ENCODE measurements around the gene DBF4B. TPM values are rescaled to one million over a fixed set of nuclear protein-coding genes. Genes with fewer than 3 reads are reported as not detected.
"Not testable (repeated sequence)": the region's sequence is repeated elsewhere in the genome, so short reads cannot be mapped to it uniquely, and the experiment has no call there.

The DBF4B gene, protein sequence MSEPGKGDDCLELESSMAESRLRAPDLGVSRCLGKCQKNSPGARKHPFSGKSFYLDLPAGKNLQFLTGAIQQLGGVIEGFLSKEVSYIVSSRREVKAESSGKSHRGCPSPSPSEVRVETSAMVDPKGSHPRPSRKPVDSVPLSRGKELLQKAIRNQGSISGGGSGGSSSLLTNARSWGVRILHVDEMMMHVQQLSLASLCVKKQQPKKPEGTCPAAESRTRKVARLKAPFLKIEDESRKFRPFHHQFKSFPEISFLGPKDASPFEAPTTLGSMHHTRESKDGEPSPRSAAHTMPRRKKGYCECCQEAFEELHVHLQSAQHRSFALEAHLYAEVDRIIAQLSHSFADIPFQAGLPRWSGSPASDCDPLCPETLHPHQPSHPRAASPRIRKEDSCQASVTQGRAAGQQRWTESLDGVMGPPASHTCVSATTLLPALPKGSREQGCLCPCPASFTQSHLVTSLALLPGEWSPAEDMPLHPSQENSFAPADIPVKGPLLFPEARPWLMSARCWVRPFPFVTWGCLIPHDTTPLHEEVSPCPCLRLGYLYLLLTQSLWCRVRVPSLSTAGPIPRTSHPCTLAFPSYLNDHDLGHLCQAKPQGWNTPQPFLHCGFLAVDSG
- total RNA-seq: 10 to 100 TPM; 18.0 to 48.1 TPM

DNA sequence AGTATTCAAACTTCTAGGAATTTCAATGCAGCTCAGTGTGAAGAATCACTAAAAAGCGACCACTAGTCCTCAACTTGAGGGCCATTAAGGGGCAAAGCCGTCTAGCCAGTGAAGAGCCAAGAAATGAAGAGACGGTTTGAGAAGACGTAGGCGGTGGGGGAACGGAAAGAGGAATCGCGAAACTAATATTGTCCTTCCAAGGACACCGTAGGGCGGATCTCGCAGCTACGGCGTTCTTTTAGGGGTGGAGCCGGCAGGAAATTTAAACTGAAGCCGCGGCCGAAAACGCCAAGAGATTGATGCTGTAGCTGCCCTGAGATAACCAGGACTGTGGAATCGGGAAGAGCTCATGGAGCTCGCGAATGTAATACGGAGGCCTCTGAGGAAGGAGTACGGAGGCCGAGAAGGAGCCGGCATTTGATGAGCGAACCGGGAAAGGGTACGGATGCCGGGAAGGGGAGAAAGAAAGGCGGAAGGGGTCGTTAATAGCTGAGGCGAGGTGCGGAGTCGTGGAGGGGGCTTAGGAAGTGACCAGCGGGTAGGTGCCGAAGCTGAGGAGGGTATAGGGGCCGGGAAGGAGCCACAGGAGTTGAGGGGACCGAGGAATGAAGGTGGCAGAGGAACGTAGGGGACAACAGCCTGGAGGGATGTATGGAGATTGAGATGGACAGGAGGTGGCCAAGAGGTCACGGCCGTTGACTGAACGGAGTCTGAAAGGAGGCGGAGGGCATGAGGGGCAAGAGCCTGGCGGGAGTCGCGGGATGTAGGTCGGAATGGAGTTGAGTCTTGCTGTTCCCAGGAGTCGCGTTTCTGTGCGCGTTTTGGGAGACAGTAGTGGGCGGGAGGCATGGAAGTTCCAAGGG is at the start of gene DBF4B:
Gene DBF4B (plus strand): TSS at position 265 of the 863 bp plus-strand sequence. CDS start 156 bp downstream, at position 421.
- DNase-seq (ENCODE audit: low spot score): peak; percentile 83
- no peak within 1 kb of the TSS for H3K4me3 Mint-ChIP-seq
- no peak within 1 kb of the TSS for H3K27ac Mint-ChIP-seq

DNA sequence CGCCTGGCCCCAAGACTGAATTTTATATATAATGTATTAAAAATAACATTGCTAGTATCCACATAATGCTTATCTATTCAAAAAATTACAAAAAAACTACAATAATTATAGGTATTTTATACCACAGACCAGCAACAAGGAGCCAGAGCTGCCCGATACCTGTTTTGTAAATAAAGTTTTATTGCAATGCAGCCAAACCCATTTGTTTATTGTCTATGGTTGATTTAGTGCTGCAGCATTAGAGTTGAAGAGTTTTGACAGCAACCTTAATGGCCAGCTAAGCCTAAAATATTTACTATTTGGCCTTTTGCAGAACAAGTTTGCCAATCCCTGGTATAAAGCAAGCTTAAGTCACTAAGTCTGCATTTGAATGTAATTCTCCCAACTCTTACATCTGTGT is 46.6 kb upstream of the DBF4B start:
- ATAC-seq: no peak
- no peaks in the 10 kb centered on the region for H3K36me3 Mint-ChIP-seq
- no peak overlapping the region for H3K4me3 Mint-ChIP-seq
- H3K4me1 Mint-ChIP-seq (ENCODE audit: low read depth in 2 of 2): peaks cover 0 to 3% of the 10 kb centered on the region in 2 donors
- no peaks in the 10 kb centered on the region for H3K9me3 Mint-ChIP-seq
- peaks cover 12 to 23% of the 10 kb centered on the region in 2 donors for H3K27me3 Mint-ChIP-seq
- H3K27ac Mint-ChIP-seq: no peak overlapping the region
- no peak for DNase-seq (ENCODE audit: low spot score)

More for the DNA sequence above, at the start of gene DBF4B:
- no peaks in the 10 kb centered on the region for H3K9me3 Mint-ChIP-seq
- H3K36me3 Mint-ChIP-seq: no peaks in the 10 kb centered on the region
- H3K4me1 Mint-ChIP-seq (ENCODE audit: low read depth in 2 of 2): no peaks in the 10 kb centered on the region
- peaks cover 0 to 3% of the 10 kb centered on the region in 2 donors for H3K27me3 Mint-ChIP-seq
- peak; percentile 90 to 91 for ATAC-seq

DNA sequence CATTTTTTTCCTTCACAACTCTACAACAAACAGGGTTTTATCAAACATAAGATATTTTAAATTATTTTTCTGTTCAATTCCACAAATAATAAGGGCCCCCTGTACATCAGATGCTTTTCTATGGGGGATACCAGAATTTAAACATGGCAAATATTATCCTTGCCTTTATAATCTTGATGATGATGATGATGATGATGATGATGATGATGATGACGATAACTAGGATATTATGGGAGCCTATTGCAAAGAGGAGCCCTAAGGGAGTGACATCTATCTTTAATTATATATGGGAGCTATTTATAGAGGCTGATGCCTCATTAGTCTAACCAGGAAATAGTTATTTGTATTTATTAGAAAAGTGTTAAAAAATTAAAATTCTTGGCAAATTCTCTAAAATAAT is 45.4 kb upstream of the DBF4B start:
- Mint-ChIP-seq H3K27ac (no peak overlapping the region), H3K4me1 (ENCODE audit: low read depth in 2 of 2) (no peaks in the 10 kb centered on the region), H3K4me3 (no peak overlapping the region), H3K36me3 (no peaks in the 10 kb centered on the region), H3K27me3 (peaks cover 14 to 19% of the 10 kb centered on the region in 2 donors), H3K9me3 (no peaks in the 10 kb centered on the region)
- no peak for ATAC-seq
- DNase-seq (ENCODE audit: low spot score): no peak

DNA sequence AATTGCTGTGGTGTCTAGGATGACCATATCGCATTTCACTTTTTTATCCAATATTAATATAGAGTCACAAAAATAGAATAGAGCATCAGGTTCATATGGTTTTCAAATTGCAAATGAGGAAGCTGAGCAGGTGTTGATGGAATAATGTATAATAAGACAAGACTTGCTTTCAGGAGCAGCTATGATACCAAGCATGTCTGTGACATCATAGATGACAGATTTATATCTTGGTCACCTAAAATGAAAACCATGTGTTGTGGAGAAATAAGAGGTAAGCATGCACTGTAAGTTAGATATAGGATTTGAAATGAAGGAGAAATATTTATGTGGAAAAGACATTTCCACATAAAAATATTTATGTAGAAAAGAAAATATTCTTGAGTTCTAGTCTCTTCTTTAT is 43.6 kb upstream of the DBF4B start:
- ATAC-seq (no peak), DNase-seq (ENCODE audit: low spot score) (no peak)
- no peaks in the 10 kb centered on the region for H3K9me3 Mint-ChIP-seq
- H3K4me1 Mint-ChIP-seq (ENCODE audit: low read depth in 2 of 2): no peaks in the 10 kb centered on the region
- H3K27me3 Mint-ChIP-seq: peaks cover 14 to 19% of the 10 kb centered on the region in 2 donors
- H3K27ac Mint-ChIP-seq: no peak overlapping the region
- H3K36me3 Mint-ChIP-seq: no peaks in the 10 kb centered on the region
- H3K4me3 Mint-ChIP-seq: no peak overlapping the region

DNA sequence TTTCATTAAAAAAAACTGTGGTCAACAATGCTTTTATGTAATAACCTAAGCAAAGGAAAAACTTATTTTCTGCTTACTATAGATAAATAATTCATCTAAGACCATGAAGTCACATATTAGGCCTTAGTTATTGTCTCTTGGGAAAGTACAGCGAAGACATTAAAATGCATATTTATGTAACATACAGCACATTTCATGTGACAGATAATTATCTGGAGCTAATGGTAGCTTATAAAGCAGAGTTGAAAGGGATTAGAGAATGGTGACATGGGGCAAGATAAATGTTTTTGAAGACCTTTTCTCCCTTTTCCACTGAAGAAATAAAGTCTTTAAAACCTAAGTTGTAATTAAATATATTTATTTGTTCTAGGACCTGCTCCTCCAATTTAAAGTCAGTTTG is 42.5 kb upstream of the DBF4B start:
- H3K4me1 Mint-ChIP-seq (ENCODE audit: low read depth in 2 of 2): no peaks in the 10 kb centered on the region

DNA sequence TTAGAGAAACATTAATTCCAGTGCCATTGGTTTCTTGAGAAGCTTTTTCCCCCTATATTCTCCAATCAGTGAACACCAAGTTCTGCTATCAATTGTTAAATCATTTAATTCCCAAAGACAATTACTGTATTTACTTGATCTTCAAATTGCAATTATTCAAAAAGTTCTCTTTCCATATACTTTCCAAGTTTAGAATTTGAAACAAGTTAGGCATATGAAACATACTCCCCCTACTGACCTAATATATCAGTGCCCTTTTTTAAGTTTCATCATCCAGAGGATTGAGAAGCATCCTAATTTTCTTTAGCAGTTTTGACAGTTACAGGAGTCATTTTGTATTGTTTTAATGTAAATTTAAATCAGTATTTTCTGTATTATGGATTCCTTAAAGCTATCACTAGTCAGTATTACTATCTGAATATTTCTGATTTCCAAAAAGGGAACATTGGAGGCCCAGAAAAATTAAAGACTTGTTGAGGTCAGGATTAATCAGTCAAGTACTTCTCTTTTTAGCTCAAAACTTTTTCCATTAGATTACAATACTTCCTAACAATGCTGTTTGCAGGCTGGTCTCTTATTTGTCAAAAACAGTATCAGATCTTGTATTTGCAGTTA is 35.9 kb upstream of the DBF4B start:
- DNase-seq (ENCODE audit: low spot score) (no peak), ATAC-seq (no peak)
- Mint-ChIP-seq H3K27ac (no peak overlapping the region), H3K36me3 (no peaks in the 10 kb centered on the region), H3K4me3 (no peak overlapping the region), H3K9me3 (no peaks in the 10 kb centered on the region), H3K27me3 (peaks cover 0 to 1% of the 10 kb centered on the region in 2 donors), H3K4me1 (ENCODE audit: low read depth in 2 of 2) (no peaks in the 10 kb centered on the region)

More for the DNA sequence above, 42.5 kb upstream of the DBF4B start:
- DNase-seq (ENCODE audit: low spot score) (no peak), ATAC-seq (no peak)
- peaks cover 14 to 19% of the 10 kb centered on the region in 2 donors for H3K27me3 Mint-ChIP-seq
- no peak overlapping the region for H3K4me3 Mint-ChIP-seq
- H3K36me3 Mint-ChIP-seq: no peaks in the 10 kb centered on the region
- H3K9me3 Mint-ChIP-seq: no peaks in the 10 kb centered on the region
- no peak overlapping the region for H3K27ac Mint-ChIP-seq

DNA sequence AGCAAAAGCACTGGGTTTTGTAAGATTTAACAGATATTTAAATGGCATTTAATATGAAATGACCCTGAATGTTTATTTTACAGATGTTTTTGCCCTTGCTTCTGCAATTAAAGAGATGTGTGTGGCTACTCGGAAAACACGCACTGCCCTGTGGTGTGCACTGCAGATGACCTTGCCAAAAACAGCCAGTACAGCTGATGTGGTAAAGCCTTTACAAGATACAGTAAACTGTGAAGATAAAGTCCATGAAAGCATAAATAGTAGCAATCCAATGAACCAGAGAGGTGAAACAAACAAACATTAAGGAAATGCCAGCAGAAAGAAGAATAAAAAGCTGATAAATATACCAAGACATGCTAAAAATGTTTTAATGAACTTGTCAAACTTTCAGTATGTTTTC is 34.6 kb upstream of the DBF4B start:
- H3K4me1 Mint-ChIP-seq (ENCODE audit: low read depth in 2 of 2): no peaks in the 10 kb centered on the region
- H3K36me3 Mint-ChIP-seq: peaks cover 2% of the 10 kb centered on the region
- H3K9me3 Mint-ChIP-seq: no peaks in the 10 kb centered on the region
- H3K27ac Mint-ChIP-seq: no peak overlapping the region
- H3K27me3 Mint-ChIP-seq: no peaks in the 10 kb centered on the region
- DNase-seq (ENCODE audit: low spot score): no peak
- H3K4me3 Mint-ChIP-seq: no peak overlapping the region
- ATAC-seq: no peak

DNA sequence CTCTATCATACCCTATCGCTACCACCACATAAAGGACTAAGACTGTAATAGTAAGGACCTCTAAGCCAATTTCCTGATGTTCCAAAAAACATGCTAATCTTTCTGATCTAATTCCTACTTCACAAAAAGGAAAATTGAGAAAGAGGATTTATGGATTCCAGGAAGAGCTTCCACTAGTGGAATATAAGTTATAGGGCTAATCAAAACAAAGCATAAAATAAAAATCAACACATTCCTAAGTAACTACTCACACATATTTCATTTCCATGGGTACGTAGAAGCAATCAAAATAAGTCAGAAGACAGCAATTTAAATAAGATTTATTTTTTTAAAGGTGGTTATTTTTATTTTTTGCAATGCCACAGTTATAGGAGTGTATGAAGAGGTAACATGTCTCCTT is 31.3 kb upstream of the DBF4B start:
- Mint-ChIP-seq H3K27me3 (no peaks in the 10 kb centered on the region), H3K27ac (no peak overlapping the region), H3K4me1 (ENCODE audit: low read depth in 2 of 2) (no peaks in the 10 kb centered on the region), H3K36me3 (peaks cover 13% of the 10 kb centered on the region), H3K9me3 (no peaks in the 10 kb centered on the region), H3K4me3 (no peak overlapping the region)
- DNase-seq (ENCODE audit: low spot score): no peak
- ATAC-seq: no peak

DNA sequence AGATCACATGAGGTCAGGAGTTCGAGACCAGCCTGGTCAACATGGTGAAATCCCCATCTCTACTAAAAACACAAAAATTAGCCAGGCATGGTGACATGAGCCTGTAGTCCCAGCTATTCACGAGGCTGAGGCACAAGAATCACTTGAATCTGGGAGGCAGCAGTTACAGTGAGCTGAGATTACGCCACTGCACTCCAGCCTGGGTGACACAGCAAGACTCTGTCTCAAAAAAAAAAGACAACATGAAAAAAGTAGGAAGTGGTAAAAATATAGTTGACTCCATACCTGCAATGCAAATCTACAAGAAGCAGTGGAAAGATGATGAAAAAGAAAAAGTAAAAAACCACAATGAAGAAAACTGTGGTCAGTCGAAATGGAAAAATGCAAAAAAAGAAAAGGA is 25.2 kb upstream of the DBF4B start:
- not testable (repeated sequence) for ATAC-seq; H3K4me1 Mint-ChIP-seq (ENCODE audit: low read depth in 2 of 2); H3K27me3 Mint-ChIP-seq; H3K9me3 Mint-ChIP-seq; H3K4me3 Mint-ChIP-seq; H3K27ac Mint-ChIP-seq; DNase-seq (ENCODE audit: low spot score)
- peaks cover 17% of the 10 kb centered on the region for H3K36me3 Mint-ChIP-seq

DNA sequence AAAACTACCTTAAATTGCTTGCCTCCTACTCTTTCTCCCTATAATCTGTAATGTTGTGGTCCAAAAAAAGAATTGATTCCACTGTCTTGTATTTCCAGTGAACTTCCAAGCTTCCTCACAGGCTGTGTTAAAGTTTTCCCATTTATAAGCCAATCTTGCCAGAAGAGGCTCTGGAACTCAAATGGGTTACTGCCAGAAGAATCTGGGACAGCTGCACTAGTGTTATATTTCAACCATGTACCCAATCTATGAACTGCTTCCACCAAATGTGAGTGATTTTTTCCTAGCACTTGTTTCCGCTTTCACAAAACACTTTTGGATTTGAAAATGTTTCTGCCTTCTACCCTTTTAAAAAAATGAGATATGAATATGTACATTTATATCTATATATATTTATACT is 20.7 kb upstream of the DBF4B start:
- H3K4me1 Mint-ChIP-seq (ENCODE audit: low read depth in 2 of 2): peaks cover 26 to 27% of the 10 kb centered on the region in 2 donors
- peaks cover 4% of the 10 kb centered on the region for H3K36me3 Mint-ChIP-seq
- peaks cover 0 to 2% of the 10 kb centered on the region in 2 donors for H3K27me3 Mint-ChIP-seq
- no peak overlapping the region for H3K4me3 Mint-ChIP-seq
- H3K27ac Mint-ChIP-seq: no peak overlapping the region
- no peaks in the 10 kb centered on the region for H3K9me3 Mint-ChIP-seq
- ATAC-seq (no peak), DNase-seq (ENCODE audit: low spot score) (no peak)

DNA sequence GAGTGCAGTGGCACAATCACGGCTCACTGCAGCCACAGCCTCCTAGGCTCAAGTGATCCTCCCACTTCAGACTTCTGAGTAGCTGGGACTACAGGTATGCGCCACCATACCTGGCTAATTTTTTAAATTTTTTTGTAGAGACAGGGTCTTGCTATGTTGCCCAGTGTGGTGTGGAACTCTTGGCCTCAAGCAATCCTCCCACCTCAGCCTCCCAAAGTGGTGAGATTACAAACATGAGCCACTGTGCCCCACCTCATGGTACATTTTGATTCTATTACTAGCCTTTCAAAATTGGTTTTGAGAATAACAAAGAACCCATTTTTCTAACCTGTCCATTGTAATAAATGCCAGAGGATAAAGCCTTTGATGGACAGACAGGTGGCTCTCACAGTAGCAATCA is 20.3 kb upstream of the DBF4B start:
- no peak for DNase-seq (ENCODE audit: low spot score)
- Mint-ChIP-seq H3K27me3 (peaks cover 0 to 2% of the 10 kb centered on the region in 2 donors), H3K4me1 (ENCODE audit: low read depth in 2 of 2) (peaks cover 26 to 27% of the 10 kb centered on the region in 2 donors), H3K36me3 (peaks cover 3% of the 10 kb centered on the region), H3K9me3 (no peaks in the 10 kb centered on the region), H3K4me3 (peak overlapping the region; percentile 98), H3K27ac (no peak overlapping the region)
- ATAC-seq: no peak

DNA sequence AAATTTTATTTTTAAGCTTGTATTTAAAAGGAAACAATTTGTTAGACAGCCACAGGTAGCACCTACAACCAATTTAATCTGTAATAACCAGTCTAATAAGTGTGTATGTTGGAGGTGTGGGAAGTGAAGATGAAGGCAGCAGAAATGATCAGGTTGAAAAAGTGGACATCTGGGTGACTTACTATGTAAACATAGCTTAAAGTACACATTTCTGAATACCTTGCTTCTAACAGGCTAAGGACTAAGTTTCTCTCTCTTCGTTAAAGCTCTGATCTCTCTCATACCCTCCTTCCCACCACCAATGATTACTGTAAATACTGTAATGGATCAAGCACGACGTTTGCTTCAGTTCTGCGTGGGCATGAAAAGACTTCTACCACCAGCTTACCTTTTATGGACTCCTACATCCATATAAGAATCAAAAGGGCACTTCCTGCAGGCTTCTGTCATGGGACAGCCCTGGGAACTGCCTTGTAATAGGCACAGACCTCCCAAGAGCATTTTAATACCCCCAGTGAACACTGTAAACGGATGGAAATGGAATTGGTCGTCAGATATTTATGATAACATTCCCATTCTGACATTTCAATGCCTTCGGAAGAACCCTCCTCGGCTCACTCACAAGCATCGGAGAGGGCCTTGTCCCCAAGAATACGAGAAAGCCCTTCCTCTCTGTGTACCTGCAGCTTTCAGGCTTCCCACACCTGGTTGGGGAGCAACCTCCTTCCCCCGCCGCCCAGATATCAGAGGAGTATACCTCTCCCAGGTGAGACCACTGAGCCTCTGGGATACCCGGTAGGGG is 19.6 kb upstream of the DBF4B start:
- H3K4me1 Mint-ChIP-seq (ENCODE audit: low read depth in 2 of 2): peaks cover 26 to 27% of the 10 kb centered on the region in 2 donors
- peak overlapping the region; percentile 88 to 91 for H3K27ac Mint-ChIP-seq
- ATAC-seq: no peak
- no peak for DNase-seq (ENCODE audit: low spot score)
- H3K36me3 Mint-ChIP-seq: no peaks in the 10 kb centered on the region
- H3K9me3 Mint-ChIP-seq: no peaks in the 10 kb centered on the region
- H3K27me3 Mint-ChIP-seq: peaks cover 0 to 2% of the 10 kb centered on the region in 2 donors
- H3K4me3 Mint-ChIP-seq: peak overlapping the region; percentile 98

Measured in natural killer cell treated with Interleukin-12 subunit alpha and Interleukin-12 subunit beta and Interleukin-15 and Interleukin-18, amount 100 ng/mL, for 72 hours (primary cell).